GM21576 (cell line): ENCODE results near the gene DEDD2.

ENCODE experiments used
- ATAC-seq: cut with Tn5 transposase; IDR thresholded peaks from one replicate; pipeline ENCODE4 v1.9.1; 2021; ENCODE audit warnings: mild to moderate bottlenecking, moderate library complexity; ENCODE audit not compliant: unreplicated experiment

Gene DEDD2

GRCh38 chr19:42151782-42152684, 65.4 kb downstream of the DEDD2 start:
- no peak for ATAC-seq

- no peak for ATAC-seq
Measured at GRCh38 chr19:42150911-42151361, 66.5 kb downstream of the DEDD2 start.

- ATAC-seq = no peak
Measured at GRCh38 chr19:42150364-42150763, 67.1 kb downstream of the DEDD2 start.

- no peak for ATAC-seq
Measured at GRCh38 chr19:42149447-42150202, 67.9 kb downstream of the DEDD2 start.
